ENCODE results near the gene REC114. TPM values are rescaled to one million over a fixed set of nuclear protein-coding genes. Genes with fewer than 3 reads are reported as not detected.

The REC114 gene
- total and polyA plus RNA-seq, 10 of the 15 experiments (the other 5 are each of a cell fraction or from before 2014, with no cell fraction given) = not detected

GRCh38 chr15:73500696-73501095 lies 57.7 kb downstream of the REC114 start:
- TF ChIP-seq RELA (IDR thresholded peaks at IDR 0.05; ENCODE audit: borderline replicate concordance, partially characterized antibody) (no peak), MEF2B (IDR thresholded peaks at IDR 0.05; ENCODE audit: partially characterized antibody, poor library complexity, severe bottlenecking) (no peak), ZNF274 (IDR thresholded peaks at IDR 0.05; ENCODE audit: insufficient read depth, insufficient read length) (no peak), TCF12 (IDR thresholded peaks at IDR 0.05; ENCODE audit: low read depth, low read length) (no peak), ELK1 (IDR thresholded peaks at IDR 0.05; ENCODE audit: low read depth, low read length) (no peak), SPI1 (IDR thresholded peaks at IDR 0.05; ENCODE audit: borderline replicate concordance, insufficient read depth, low read depth, low read length) (no peak), PRDM15 (CRISPR knock-in tag; IDR thresholded peaks at IDR 0.05) (no peak), POLR2A (IDR thresholded peaks at IDR 0.05; ENCODE audit: low read depth, low read length) (no peak), POLR2AphosphoS5 (IDR thresholded peaks at IDR 0.05; ENCODE audit: low read length) (no peak), GABPA (IDR thresholded peaks at IDR 0.05; ENCODE audit: low read depth) (no peak)
- TF ChIP-seq, protein P1, sequence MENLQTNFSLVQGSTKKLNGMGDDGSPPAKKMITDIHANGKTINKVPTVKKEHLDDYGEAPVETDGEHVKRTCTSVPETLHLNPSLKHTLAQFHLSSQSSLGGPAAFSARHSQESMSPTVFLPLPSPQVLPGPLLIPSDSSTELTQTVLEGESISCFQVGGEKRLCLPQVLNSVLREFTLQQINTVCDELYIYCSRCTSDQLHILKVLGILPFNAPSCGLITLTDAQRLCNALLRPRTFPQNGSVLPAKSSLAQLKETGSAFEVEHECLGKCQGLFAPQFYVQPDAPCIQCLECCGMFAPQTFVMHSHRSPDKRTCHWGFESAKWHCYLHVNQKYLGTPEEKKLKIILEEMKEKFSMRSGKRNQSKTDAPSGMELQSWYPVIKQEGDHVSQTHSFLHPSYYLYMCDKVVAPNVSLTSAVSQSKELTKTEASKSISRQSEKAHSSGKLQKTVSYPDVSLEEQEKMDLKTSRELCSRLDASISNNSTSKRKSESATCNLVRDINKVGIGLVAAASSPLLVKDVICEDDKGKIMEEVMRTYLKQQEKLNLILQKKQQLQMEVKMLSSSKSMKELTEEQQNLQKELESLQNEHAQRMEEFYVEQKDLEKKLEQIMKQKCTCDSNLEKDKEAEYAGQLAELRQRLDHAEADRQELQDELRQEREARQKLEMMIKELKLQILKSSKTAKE (IDR thresholded peaks at IDR 0.05; ENCODE audit: low read depth, poor library complexity, severe bottlenecking) = no peak
- H3K79me2 ChIP-seq (ENCODE audit: control insufficient read depth, insufficient read depth, low read length) = no peaks in the 10 kb centered on the region
- H4K20me1 ChIP-seq (ENCODE audit: control insufficient read depth, insufficient read depth) = no peaks in the 10 kb centered on the region
- BruUV-seq (replicated peaks) = no TSS peak
- FAIRE-seq (no peak), DNase-seq (ENCODE audit: low read depth, low spot score) (no peak), ATAC-seq (no peak)
- H2AFZ ChIP-seq (ENCODE audit: control insufficient read depth, low read depth, low read length) = no peak overlapping the region
- RAD21 ChIA-PET (ENCODE audit: unreplicated experiment) = no interaction called here
- POLR2A ChIA-PET = no interaction called here
- H3K9ac ChIP-seq (ENCODE audit: control insufficient read depth, insufficient read depth, low read length) = no peak overlapping the region
- intact Hi-C loops (cut with micrococcal nuclease; ENCODE audit: unreplicated experiment) = no loop called here
- SMC1A ChIA-PET (ENCODE audit: uncharacterized antibody, unreplicated experiment) = no interaction called here
- H3K27ac ChIP-seq (ENCODE audit: control insufficient read depth, insufficient read depth) = no peak overlapping the region
- H3K9me3 ChIP-seq (replicated peaks; ENCODE audit: control insufficient read depth, insufficient read depth, low read length) = no peaks in the 10 kb centered on the region
- H3K4me1 ChIP-seq (ENCODE audit: control insufficient read depth, insufficient read depth, low read length) = no peaks in the 10 kb centered on the region
- no peaks in the 10 kb centered on the region; a peak in 1 of 4 replicates for H3K27me3 ChIP-seq (replicated peaks in 1 of 2; ENCODE audit: control insufficient read depth in 2 of 2, insufficient read depth in 2 of 2, low read length in 1 of 2)
- in situ Hi-C loops (cut with MboI) = no loop called here
- H3K4me3 ChIP-seq = no peak overlapping the region
- no peak overlapping the region for H3K4me2 ChIP-seq (ENCODE audit: control insufficient read depth, insufficient read depth)
- H3K36me3 ChIP-seq (ENCODE audit: control insufficient read depth in 2 of 2, insufficient read depth in 2 of 2, low read length in 1 of 2) = no peaks in the 10 kb centered on the region
- CTCF ChIA-PET = no interaction called here

All from GM12878 (cell line).